Activated CD8-positive, alpha-beta memory T cell treated with anti-CD3 and anti-CD28 coated beads for 24 hours (primary cell): ENCODE results near the gene CAD.
A peak's percentile ranks its signal among the peaks of the same experiment; 100 is the strongest.
"Not testable (repeated sequence)": the region's sequence is repeated elsewhere in the genome, so short reads cannot be mapped to it uniquely, and the experiment has no call there.

Experiments used
- DNase-seq: peaks from one replicate; pipeline ENCODE4 v3.0.0-alpha.2; 2020

The CAD gene

GRCh38 chr2:27217173-27218121 lies at the start of gene CAD:
TSS of gene CAD (plus strand) at chr2:27217369. CDS start at chr2:27217552, 183 bp downstream.
- peak; percentile 95 for DNase-seq

GRCh38 chr2:27170581-27171337 lies 46.4 kb upstream of the CAD start:
- DNase-seq = no peak

- no peak for DNase-seq
Observed at GRCh38 chr2:27171351-27171848, 45.8 kb upstream of the CAD start.

GRCh38 chr2:27174638-27175037 lies 42.5 kb upstream of the CAD start:
- no peak for DNase-seq

DNA sequence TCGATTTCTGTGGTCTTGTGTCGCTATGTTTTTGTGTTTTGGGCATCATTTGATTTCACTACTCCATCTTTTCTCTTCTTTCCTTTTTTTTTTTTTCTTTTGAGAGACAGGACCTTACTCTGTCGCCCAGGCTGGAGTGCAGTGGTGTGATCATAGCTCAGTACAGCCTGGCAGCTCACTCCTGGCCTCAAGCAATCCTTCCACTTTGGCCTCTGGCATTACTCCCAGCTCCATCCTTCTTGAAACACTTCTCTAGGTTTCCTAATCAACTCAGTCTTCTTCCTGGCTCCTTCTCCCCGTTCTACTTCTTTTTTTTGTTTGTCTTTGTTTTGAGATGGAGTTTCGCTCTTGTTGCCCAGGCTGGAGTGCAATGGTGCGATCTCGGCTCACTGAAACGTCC lies 41.8 kb upstream of the CAD start:
- DNase-seq = no peak

DNA sequence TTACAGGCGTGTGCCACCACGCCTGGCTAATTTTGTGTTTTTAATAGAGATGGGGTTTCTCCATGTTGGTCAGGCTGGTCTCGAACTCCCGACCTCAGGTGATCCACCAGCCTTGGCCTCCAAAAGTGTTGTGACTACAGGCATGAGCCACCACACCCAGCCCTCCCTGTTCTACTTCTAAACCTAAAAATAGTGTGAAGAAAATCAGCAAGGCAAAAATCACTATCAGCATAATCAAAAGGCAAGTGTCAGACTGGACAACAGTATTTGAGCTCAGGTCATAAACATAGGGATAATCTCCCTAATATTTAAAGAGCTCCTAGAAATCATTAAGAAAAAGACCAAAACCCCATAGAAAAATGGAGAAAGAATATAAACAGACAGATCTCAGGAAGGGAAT lies 41.4 kb upstream of the CAD start:
- DNase-seq = not testable (repeated sequence)

GRCh38 chr2:27177441-27178351 lies 39.5 kb upstream of the CAD start:
- no peak for DNase-seq

- no peak for DNase-seq
Observed at GRCh38 chr2:27178469-27178868, 38.7 kb upstream of the CAD start.

GRCh38 chr2:27179344-27180000 lies 37.7 kb upstream of the CAD start:
- no peak for DNase-seq

- no peak for DNase-seq
Observed at GRCh38 chr2:27182346-27182745, 34.8 kb upstream of the CAD start.

GRCh38 chr2:27184115-27184514 lies 33.1 kb upstream of the CAD start:
- DNase-seq = no peak

DNA sequence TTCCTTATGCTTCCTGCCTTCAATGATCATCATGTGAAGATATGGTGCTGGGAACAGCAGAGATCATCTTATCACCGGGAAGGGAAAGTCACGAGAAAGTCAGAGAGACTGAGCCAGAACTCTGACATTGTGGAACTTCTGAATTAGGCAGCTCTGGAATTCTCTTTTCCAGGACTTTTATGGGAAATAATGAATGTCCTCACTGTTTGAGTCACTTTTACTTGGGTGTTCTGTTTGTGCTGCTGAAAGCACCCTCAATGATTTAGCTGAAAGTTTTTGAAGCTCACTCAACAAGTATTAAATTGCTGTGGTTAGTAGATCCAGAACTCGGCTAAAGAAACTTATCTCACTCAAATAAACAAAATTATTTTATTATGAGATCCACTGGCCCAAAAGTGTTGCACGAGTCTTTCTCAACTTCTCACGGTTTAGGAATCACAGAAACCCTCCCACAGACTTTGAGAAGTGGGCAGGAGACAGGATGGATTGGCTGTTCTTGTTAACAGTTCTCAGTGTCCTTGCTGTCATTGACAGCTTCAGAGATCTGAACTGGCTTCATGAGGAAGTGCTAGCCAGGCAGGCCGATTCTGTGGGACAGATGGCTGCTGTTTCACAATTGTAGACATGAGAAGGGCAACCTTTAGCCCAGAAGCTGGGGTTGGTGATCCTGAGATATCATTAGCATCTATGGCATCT lies 31.7 kb upstream of the CAD start:
- no peak for DNase-seq

DNA sequence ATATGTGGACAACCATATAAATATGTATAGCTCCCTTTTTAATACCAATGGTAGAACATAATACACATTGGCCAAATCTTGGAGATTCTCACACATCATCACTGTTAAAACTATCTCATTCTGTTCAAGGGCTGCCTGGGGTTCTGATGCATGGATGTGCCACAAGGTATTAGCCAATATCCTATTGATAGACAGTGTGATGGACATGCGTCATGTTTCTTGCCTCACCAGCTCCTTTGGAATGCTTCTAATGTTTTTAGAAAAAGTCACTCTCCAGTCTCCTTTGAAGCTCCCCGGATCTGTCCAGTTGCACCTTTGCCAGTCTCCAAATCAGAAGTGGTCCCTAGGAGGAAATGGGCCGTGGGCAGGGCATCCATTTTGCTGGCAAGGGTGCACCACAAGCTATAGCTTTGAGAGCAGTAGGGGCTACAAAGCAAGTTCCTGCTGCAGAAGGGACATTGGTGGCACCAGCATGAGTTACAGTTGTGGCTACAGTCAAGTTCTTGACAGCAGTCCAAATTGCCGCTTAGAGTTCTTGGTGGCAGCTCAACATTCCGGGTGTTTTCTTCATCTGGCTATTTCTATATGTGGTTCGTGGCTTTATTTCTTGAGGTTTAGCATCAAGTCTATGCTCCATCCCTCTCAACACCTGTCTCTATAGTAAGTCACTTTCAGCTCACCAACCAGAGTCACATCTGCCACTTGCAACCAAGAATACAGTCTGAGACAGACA lies 30.4 kb upstream of the CAD start:
- no peak for DNase-seq

- no peak for DNase-seq
Observed at GRCh38 chr2:27189989-27190388, 27.2 kb upstream of the CAD start.

GRCh38 chr2:27191070-27191829 lies 25.9 kb upstream of the CAD start:
- DNase-seq = no peak

- no peak for DNase-seq
Observed at GRCh38 chr2:27194538-27195354, 22.4 kb upstream of the CAD start.

DNA sequence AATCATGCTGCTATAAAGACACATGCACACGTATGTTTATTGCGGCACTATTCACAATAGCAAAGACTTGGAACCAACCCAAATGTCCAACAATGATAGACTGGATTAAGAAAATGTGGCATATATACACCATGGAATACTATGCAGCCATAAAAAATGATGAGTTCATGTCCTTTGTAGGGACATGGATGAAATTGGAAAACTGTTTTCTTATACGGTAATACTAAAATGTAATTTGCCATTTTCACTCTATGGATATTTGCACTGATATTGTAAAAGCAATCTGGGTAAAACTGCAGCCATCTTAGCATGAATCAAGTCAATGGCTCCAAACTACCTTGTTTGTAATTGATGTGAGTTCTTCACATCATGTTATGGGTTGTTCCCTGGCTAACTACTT lies 21.4 kb upstream of the CAD start:
- DNase-seq = not testable (repeated sequence)

GRCh38 chr2:27198068-27198467 lies 19.1 kb upstream of the CAD start:
- not testable (repeated sequence) for DNase-seq

- no peak for DNase-seq
Observed at GRCh38 chr2:27198627-27199026, 18.5 kb upstream of the CAD start.
